HEK293 (cell line): ENCODE measurements around the gene UNC5CL.

Source experiments
- CTCF ChIA-PET: fragments of 350-600 bp; formaldehyde crosslinking; extraction: SDS; loops from one replicate; lab custom pipeline; 2021; ENCODE audit warnings: antibody characterized with exemption; lab: Yijun Ruan, JAX
- POLR2A ChIA-PET: fragments of 300-600 bp; formaldehyde crosslinking; extraction: SDS; loops from one replicate; lab custom pipeline; 2020; ENCODE audit warnings: antibody characterized with exemption, inconsistent platforms; lab: Yijun Ruan, JAX
- H3K27ac ChIP-seq: fragments of 200-500 bp; sonication (Bioruptor generic); 2 replicates; pipeline ENCODE4 v1.5.1; 2014; ENCODE audit warnings: low read depth, low read length, control low read depth, inconsistent platforms; ENCODE audit errors: extremely low read depth
- H3K36me3 ChIP-seq, 2 experiments: fragments of 200-500 bp in 1 of 2; sonication (Bioruptor generic) in 1 of 2; 1 replicate in 1 of 2; 2 replicates in 1 of 2; pipeline ENCODE4 v1.5.1; 2014 to 2017; ENCODE audit warnings: inconsistent platforms in 2 of 2, low read length in 2 of 2; ENCODE audit not compliant: control insufficient read depth in 2 of 2, insufficient read depth in 1 of 2
- H3K4me1 ChIP-seq: fragments of 200-500 bp; sonication (Bioruptor generic); 2 replicates; pipeline ENCODE4 v1.5.1; 2014; ENCODE audit warnings: mild to moderate bottlenecking, low read length, inconsistent platforms; ENCODE audit not compliant: control insufficient read depth, insufficient read depth
- H3K4me3 ChIP-seq: 2 replicates; pipeline ENCODE4 v1.5.1; 2011; ENCODE audit warnings: low read depth, mild to moderate bottlenecking, control low read depth, low read length, moderate library complexity
- H3K9me3 ChIP-seq: fragments of 200-500 bp; sonication (Bioruptor generic); 2 replicates; pipeline ENCODE4 v1.5.1; 2014; ENCODE audit warnings: low read depth, low read length, inconsistent platforms; ENCODE audit not compliant: control insufficient read depth, insufficient read depth
- CTCF ChIP-seq: fragments of 450-650 bp; formaldehyde crosslinking; IDR thresholded peaks from 2 replicates; pipeline ENCODE4 v1.5.1; 2016; ENCODE audit warnings: missing biosample characterization, missing genetic modification characterization
- OVOL3 ChIP-seq: fragments of 450-650 bp; formaldehyde crosslinking; IDR thresholded peaks from 2 replicates; pipeline ENCODE4 v1.5.1; 2016; ENCODE audit warnings: missing biosample characterization, missing genetic modification characterization
- SCRT1 ChIP-seq: fragments of 450-650 bp; formaldehyde crosslinking; IDR thresholded peaks from 2 replicates; pipeline ENCODE4 v1.5.1; 2016; ENCODE audit warnings: missing biosample characterization, missing genetic modification characterization, borderline replicate concordance
- SCRT2 ChIP-seq: fragments of 450-650 bp; formaldehyde crosslinking; IDR thresholded peaks from 2 replicates; pipeline ENCODE4 v1.5.1; 2016; ENCODE audit warnings: missing biosample characterization, missing genetic modification characterization
- ZBTB17 ChIP-seq: fragments of 450-650 bp; formaldehyde crosslinking; IDR thresholded peaks from 2 replicates; pipeline ENCODE4 v1.5.1; 2016; ENCODE audit warnings: missing biosample characterization, missing genetic modification characterization
- ZBTB8A ChIP-seq: fragments of 450-650 bp; formaldehyde crosslinking; IDR thresholded peaks from 2 replicates; pipeline ENCODE4 v1.5.1; 2016; ENCODE audit warnings: missing biosample characterization, missing genetic modification characterization
- ZNF138 ChIP-seq: fragments of 450-650 bp; formaldehyde crosslinking; IDR thresholded peaks from 2 replicates; pipeline ENCODE4 v1.5.1; 2016; ENCODE audit warnings: missing biosample characterization, missing genetic modification characterization, borderline replicate concordance
- ZNF174 ChIP-seq: fragments of 450-650 bp; formaldehyde crosslinking; IDR thresholded peaks from 2 replicates; pipeline ENCODE4 v1.5.0; 2017; ENCODE audit warnings: missing biosample characterization, mild to moderate bottlenecking, missing genetic modification characterization
- ZNF18 ChIP-seq: fragments of 450-650 bp; formaldehyde crosslinking; IDR thresholded peaks from 2 replicates; pipeline ENCODE4 v1.5.1; 2016; ENCODE audit warnings: missing biosample characterization, missing genetic modification characterization
- ZNF19 ChIP-seq: fragments of 450-650 bp; formaldehyde crosslinking; IDR thresholded peaks from 2 replicates; pipeline ENCODE4; 2016; ENCODE audit warnings: missing biosample characterization, missing genetic modification characterization, low read depth
- ZNF221 ChIP-seq: fragments of 450-650 bp; formaldehyde crosslinking; IDR thresholded peaks from 2 replicates; pipeline ENCODE4 v1.5.1; 2017; ENCODE audit warnings: missing biosample characterization, missing genetic modification characterization, borderline replicate concordance
- ZNF280C ChIP-seq: fragments of 450-650 bp; formaldehyde crosslinking; IDR thresholded peaks from 2 replicates; pipeline ENCODE4 v1.5.1; 2016; ENCODE audit warnings: missing biosample characterization, missing genetic modification characterization
- ZNF311 ChIP-seq: fragments of 450-650 bp; formaldehyde crosslinking; IDR thresholded peaks from 2 replicates; pipeline ENCODE4 v1.5.1; 2017; ENCODE audit warnings: missing biosample characterization, missing genetic modification characterization, borderline replicate concordance
- ZNF341 ChIP-seq: fragments of 450-650 bp; formaldehyde crosslinking; IDR thresholded peaks from 2 replicates; pipeline ENCODE4; 2016; ENCODE audit warnings: low read depth, missing biosample characterization, missing genetic modification characterization
- ZNF391 ChIP-seq: fragments of 450-650 bp; formaldehyde crosslinking; IDR thresholded peaks from 2 replicates; pipeline ENCODE4 v1.5.1; 2016; ENCODE audit warnings: low read depth, missing biosample characterization, missing genetic modification characterization, borderline replicate concordance
- ZNF433 ChIP-seq: fragments of 450-650 bp; formaldehyde crosslinking; IDR thresholded peaks from 2 replicates; pipeline ENCODE4 v1.5.1; 2016; ENCODE audit warnings: missing biosample characterization, missing genetic modification characterization, low read depth
- ZNF544 ChIP-seq: fragments of 450-650 bp; formaldehyde crosslinking; IDR thresholded peaks from 2 replicates; pipeline ENCODE4 v1.5.0; 2017; ENCODE audit warnings: missing biosample characterization, missing genetic modification characterization
- ZNF560 ChIP-seq: fragments of 450-650 bp; formaldehyde crosslinking; IDR thresholded peaks from 2 replicates; pipeline ENCODE4 v1.5.1; 2017; ENCODE audit warnings: missing biosample characterization, missing genetic modification characterization, borderline replicate concordance
- ZNF677 ChIP-seq: fragments of 450-650 bp; IDR thresholded peaks from 2 replicates; pipeline ENCODE4 v1.5.0; 2018; ENCODE audit warnings: missing biosample characterization, mild to moderate bottlenecking, missing genetic modification characterization, moderate library complexity
- ZNF768 ChIP-seq: fragments of 450-650 bp; formaldehyde crosslinking; IDR thresholded peaks from 2 replicates; pipeline ENCODE4 v1.5.1; 2018; ENCODE audit warnings: missing biosample characterization, mild to moderate bottlenecking, missing genetic modification characterization

Gene UNC5CL

GRCh38 chr6:41055149-41055548 lies 16.1 kb upstream of the UNC5CL start:
- CTCF ChIA-PET = interaction anchor here (0.5 to 10.6 kb wide), 9 partner anchors 9 to 231 kb away, joined by 3 to 100 read pairs (median 4); partner anchors contain the start of genes TSPO2 and UNC5CL

GRCh38 chr6:41054511-41054910 lies 15.5 kb upstream of the UNC5CL start:
- TF ChIP-seq ZNF677 (tag by site-specific recombination) (no peak), ZNF311 (tag by site-specific recombination) (no peak), ZNF19 (tag by site-specific recombination) (no peak), OVOL3 (tag by site-specific recombination) (no peak), CTCF (tag by site-specific recombination) (no peak), ZNF560 (tag by site-specific recombination) (no peak), ZNF544 (tag by site-specific recombination) (no peak), ZNF221 (tag by site-specific recombination) (no peak), ZBTB8A (tag by site-specific recombination) (no peak), ZNF341 (tag by site-specific recombination) (no peak), SCRT1 (tag by site-specific recombination) (no peak), ZNF18 (tag by site-specific recombination) (no peak), ZNF280C (tag by site-specific recombination) (no peak), SCRT2 (tag by site-specific recombination) (no peak), ZNF391 (tag by site-specific recombination) (no peak)
- TF ChIP-seq, all 188 proteins: peak for 0
- Histone ChIP-seq H3K27ac (no peak overlapping the region), H3K4me1 (no peaks in the 10 kb centered on the region), H3K4me3 (no peak overlapping the region), H3K36me3 (no peaks in the 10 kb centered on the region), H3K9me3 (no peaks in the 10 kb centered on the region)
- ChIA-PET CTCF (interaction anchor here (0.7 to 10.6 kb wide), 6 partner anchors 9 to 27 kb away, joined by 3 to 100 read pairs (median 4); partner anchors contain the start of genes TSPO2 and UNC5CL), POLR2A (no interaction called here)

More at GRCh38 chr6:41055149-41055548, 16.1 kb upstream of the UNC5CL start:
- no peak overlapping the region for H3K27ac ChIP-seq
- no peaks in the 10 kb centered on the region for H3K36me3 ChIP-seq
- POLR2A ChIA-PET = interaction anchor here (1.5 kb wide), 1 partner anchor 18 kb away, joined by 4 read pairs; no protein-coding TSS in a partner anchor
- no peak overlapping the region for H3K4me3 ChIP-seq
- H3K4me1 ChIP-seq = no peaks in the 10 kb centered on the region
- no peaks in the 10 kb centered on the region for H3K9me3 ChIP-seq
- TF ChIP-seq ZBTB17 (tag by site-specific recombination) = no peak
- TF ChIP-seq ZNF433 (tag by site-specific recombination) = no peak
- no peak for TF ChIP-seq ZNF544 (tag by site-specific recombination)
- TF ChIP-seq OVOL3 (tag by site-specific recombination) = no peak
- no peak for TF ChIP-seq ZNF768 (tag by site-specific recombination)
- TF ChIP-seq ZNF174 = no peak
- no peak for TF ChIP-seq ZNF138 (tag by site-specific recombination)
